SW 1271 (cell line): ENCODE results near the gene PLXNA4.

Experiments used
- DNase-seq, 2 experiments: peaks; one replicate each; lab custom pipeline; 2025; lab: John Stamatoyannopoulos, UW

Gene PLXNA4

DNA sequence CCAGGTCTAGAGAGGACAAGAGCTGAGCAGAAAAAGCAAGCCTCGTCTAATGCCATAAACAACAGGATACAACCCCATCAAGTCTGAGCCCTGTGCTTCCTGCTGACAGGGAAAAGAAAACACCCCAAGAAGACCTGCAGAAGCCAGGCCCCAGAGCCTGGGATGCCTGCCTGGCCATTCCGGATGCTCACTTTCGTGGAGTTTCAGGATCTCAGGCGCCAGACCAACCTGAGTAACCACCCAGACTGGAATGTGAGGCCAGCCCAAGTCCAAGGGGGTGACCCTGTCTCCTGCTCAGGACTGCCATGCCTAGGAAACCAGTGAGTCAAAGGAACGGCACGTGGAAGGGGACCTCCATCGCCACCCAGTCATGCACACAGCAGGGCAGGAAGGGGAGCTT lies 74.3 kb downstream of the PLXNA4 start:
- no peak for DNase-seq

DNA sequence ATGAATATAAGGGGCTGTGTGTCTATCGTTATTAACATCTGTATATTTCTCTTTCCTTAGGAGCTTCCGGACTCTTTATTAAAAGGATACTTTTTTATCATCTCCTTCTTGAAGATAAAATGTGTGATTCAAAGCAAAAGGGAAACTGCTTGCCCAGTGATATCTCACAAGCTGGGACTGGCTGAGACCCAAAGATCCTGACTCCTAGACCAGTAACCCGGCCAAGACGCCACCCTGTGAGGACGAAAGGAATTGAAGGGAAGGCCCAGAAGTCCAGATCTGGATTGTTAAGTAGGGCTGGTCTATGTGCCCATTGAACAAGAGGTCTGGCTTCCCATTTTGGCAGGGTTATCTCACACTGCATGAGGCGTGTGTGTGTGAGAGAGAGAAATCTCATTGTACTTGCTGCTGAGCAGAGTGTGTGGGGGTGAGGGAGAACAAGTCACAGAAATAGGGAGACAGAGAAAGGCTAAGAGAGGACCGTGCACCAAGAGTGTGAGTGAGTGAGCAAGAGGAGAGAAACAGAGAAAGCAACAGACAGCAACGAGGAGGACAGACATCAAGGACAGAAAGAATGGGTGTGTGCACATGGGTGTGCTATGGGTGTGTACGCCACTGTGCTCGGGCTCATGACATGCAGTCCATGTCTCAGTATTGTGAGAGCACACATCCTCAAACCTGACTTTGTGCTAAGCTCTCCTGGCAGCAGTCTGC lies 75.4 kb downstream of the PLXNA4 start:
- peak in 1 of 2 experiments; percentile 1 for DNase-seq

DNA sequence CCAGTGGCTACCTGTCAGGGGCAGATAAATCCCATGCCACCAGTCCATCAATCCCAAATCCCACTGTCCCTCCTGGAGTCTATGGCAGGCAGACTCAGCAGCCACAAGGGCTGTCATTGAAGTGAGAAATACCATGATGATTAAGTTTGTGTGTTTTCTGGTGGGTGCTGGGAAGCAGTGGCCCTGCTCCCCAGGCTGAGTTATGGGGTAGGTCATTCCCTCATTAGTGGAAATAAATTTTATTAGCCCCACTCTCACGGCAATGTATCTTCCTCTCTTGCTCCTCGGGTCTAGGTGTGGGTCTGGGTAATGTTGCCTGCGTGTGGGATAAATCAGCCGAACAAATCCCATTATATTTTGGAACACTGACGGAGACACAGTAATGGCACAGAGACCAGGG lies 76.8 kb downstream of the PLXNA4 start:
- no peak for DNase-seq

- DNase-seq = no peak
Observed at GRCh38 chr7:132499065-132499464, 77.2 kb downstream of the PLXNA4 start.

GRCh38 chr7:132498319-132498718 lies 78.0 kb downstream of the PLXNA4 start:
- no peak for DNase-seq

DNA sequence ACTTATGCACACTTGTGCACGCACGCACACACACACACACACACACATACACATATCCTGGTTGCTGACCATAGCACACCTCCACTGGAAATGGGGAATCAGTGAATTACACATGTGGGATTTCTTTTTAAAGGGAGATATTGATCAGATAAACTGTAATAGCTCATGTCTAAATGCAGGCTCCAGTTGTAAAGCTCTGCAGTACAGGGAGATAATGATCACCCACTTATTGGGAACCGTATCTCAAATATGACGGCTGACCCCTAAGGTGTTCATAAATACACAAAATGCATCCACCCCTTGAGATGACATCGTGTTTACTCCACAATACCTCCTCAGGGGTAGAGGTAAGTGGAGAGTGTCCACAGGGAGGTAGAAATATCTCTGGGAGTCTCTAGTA lies 79.2 kb downstream of the PLXNA4 start:
- DNase-seq = no peak

DNA sequence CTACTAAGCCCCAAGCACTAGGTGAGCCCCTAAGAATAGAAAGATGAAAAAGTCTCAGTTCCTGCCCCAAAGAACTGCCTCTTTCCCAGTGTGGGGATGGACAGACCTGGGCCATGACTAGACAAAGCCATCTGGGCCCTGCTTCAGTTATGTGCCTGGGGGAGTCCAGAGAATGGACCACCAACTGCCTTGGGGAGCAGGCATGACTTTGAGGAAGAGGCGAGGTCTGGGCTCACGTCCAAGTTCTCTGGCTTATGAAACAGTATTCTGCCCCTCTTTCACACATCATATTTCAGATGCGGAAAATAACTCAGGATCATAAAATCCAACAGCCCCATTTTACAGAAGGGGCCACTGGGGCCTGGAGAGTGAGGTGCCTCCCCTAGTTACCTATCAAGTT lies 80.3 kb downstream of the PLXNA4 start:
- no peak for DNase-seq

- no peak for DNase-seq
Observed at GRCh38 chr7:132494474-132494873, 81.8 kb downstream of the PLXNA4 start.

DNA sequence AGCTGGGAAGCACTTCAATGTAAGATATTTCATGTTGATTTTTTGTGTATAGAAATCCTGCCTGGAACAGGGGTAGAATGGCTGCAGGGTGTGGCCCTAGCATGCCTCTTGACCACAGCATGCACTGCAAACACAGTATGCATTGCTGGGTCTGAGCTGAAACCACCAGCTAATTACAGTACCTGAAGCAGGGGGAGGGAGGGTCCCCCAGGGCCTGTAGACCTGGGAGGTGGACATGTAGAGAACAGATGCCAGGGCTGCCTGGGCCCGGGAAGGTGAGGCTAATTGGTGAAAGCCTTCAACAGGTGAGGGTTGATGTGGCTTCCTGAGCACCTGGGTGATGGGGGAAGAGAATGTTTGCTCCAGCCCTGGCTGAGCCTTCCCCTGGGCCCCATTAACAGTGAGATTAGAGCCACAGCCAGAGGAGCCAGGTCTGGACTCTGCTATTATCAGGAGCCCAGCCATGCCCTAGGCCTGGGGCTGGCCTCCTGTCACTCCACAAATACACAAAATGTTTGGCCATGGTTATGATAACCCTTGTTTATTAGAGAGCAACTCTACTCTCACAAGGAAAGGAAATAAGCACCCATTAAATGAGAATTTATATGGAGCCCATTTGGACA lies 83.3 kb downstream of the PLXNA4 start:
- no peak for DNase-seq

GRCh38 chr7:132491391-132491945 lies 84.8 kb downstream of the PLXNA4 start:
- DNase-seq = no peak

DNA sequence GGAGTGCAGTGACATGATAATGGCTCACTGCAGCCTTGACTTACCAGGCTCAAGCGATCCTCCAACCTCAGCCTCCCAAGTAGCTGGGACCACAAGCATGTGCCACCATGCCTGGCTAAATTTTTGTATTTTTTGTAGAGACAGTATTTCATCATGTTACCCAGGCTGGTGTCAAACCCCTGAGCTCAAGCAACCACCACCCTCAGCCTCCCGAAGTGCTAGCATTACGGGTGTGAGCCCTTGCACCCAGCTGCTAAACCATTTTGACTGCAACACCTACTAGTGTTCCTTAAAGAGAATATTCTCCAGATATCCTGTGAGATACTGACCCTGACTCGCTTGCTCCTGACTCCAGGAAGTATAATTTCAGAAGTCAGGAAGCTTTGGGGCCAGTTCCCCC lies 85.8 kb downstream of the PLXNA4 start:
- no peak for DNase-seq

DNA sequence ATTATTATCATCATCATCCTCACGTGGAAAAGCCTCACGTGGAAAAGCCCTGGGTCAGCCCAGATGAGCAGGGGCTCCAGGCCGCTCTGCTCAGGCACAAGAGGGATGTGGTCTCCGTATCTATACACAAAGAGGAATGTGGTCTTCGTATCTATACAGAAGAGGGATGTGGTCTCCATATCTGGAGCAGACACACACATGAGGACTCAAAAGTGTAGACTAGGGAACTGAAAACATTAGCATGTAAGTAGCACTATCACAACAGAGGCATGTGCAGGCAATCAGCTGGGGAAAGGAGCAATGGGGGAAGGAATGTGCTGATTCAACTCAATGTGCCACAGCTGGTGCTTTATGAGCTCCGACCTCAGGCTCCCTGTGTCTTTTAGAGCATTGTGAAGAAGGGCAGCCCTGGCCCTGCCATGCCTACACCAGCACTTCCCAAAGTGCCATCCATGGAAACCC lies 86.5 kb downstream of the PLXNA4 start:
- DNase-seq = no peak

DNA sequence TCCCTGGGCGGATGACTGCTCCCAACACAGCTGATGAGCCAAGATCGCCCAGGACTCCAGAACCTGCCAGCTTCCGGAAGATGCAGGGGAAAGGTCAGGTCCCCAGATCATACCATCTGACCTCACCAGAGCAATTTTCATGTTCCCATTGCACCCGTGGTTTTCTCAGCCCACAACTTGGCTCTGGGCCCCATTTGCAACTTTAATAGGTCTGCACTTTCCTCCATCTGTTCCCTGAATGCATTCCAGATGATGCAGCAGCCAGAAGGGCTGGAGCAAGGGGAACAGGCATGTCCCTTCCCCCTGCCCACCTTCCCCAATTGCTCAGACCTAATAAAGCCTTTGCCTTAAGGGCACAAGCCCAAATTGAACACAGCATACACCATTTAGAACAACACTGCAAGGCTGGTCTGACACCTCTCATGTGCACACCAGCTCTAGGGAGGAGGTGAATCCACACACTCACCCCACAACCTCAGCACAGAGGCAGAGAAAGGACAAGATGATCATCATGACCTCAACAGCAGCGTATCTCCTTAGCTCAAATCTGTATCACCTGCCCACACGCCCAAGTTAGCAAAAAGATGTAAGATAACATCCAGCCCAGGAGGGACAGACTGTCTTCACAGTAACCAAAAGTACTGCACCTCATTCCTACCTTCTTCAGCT lies 87.5 kb downstream of the PLXNA4 start:
- DNase-seq = no peak

DNA sequence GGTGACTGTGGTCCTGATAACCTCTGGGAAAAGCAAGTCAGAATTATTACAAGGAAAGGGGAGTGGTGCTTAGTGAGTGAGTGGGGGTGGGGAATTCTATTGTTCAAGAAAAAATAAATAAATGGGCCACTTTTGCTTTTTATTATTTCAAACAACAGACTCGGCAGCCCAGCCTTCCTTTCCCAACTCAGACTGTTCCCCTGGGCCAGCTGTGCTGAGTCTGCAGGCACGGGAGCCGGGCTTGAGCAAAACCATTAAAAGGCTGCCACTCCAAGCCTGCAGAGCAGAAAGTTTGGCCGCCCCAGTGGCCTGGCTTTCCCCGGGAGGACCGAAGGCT lies 90.0 kb downstream of the PLXNA4 start:
- no peak for DNase-seq

DNA sequence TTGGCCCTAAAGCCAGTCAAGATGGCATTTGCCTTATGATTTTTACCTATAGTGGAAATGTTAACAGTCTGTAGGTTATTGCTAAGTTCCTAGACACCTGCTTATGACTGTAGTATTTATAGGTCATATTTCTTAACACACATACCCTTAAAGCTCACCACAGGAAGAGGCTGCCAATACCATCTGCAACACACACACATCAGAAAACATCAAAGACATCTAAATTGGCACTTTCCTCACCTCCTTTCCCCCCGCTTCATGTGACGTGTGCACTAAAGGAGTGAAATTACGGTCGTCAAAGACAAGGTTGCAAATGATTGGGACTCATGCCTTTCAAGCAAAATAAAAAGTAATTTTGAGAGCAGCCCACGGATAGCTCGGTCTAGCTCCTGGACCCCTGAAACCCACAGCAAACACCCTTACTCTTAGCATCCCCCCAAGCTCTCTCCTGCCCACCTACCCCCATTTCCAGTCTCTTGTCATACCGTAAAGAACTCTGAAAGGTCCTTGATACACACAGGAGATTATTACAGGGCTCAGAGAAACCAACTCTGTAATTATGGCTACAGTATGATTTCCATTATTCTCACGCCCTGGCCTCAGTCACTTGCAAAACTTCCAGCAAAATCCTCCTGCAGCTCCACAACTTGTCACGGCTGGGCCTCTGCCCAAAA lies 90.5 kb downstream of the PLXNA4 start:
- no peak for DNase-seq

- no peak for DNase-seq
Observed at GRCh38 chr7:132485136-132485535, 91.1 kb downstream of the PLXNA4 start.

DNA sequence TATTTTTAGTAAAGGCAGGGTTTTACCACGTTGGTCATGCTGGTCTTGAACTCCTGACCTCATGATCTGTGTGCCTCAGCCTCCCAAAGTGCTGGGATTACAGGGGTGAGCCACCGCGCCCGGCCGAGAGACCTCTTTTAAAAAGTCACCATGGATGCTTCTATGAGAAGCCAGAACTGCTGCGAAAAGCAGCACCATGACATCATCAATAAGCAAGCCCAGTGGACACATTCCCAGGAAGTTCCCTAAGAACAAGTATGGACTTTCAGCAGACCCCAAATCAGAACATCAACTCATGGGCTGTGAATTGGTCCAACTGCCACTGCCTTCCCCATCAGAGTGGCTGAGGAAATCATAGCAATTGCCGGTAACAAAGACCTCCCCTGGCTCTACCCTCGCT lies 93.4 kb downstream of the PLXNA4 start:
- no peak for DNase-seq

- no peak for DNase-seq
Observed at GRCh38 chr7:132480534-132480933, 95.7 kb downstream of the PLXNA4 start.

GRCh38 chr7:132476541-132476940 lies 99.7 kb downstream of the PLXNA4 start:
- DNase-seq = no peak

- no peak for DNase-seq
Observed at GRCh38 chr7:132475669-132476116, 100.6 kb downstream of the PLXNA4 start.

- no peak for DNase-seq
Observed at GRCh38 chr7:132475037-132475668, 101.1 kb downstream of the PLXNA4 start.
